ENCODE measurements around the gene TMEM273. TPM values are rescaled to one million over a fixed set of nuclear protein-coding genes. Genes with fewer than 3 reads are reported as not detected.

The TMEM273 gene
- total RNA-seq, 1 donor from 2014 or later: 8.5 TPM

- Mint-ChIP-seq H3K4me1 (peaks cover 2% of the 10 kb centered on the region), H3K27me3 (peaks cover 9% of the 10 kb centered on the region), H3K27ac (no peak overlapping the region), H3K4me3 (no peak overlapping the region), H3K9me3 (no peaks in the 10 kb centered on the region), H3K36me3 (ENCODE audit: low read depth) (no peaks in the 10 kb centered on the region)
- CTCF ChIA-PET: no interaction called here
- ATAC-seq (ENCODE audit: low read depth): no peak
- POLR2A ChIA-PET: no interaction called here
- DNase-seq: no peak
- intact Hi-C loops (cut with micrococcal nuclease): no loop called here
- TF ChIP-seq, protein P1, sequence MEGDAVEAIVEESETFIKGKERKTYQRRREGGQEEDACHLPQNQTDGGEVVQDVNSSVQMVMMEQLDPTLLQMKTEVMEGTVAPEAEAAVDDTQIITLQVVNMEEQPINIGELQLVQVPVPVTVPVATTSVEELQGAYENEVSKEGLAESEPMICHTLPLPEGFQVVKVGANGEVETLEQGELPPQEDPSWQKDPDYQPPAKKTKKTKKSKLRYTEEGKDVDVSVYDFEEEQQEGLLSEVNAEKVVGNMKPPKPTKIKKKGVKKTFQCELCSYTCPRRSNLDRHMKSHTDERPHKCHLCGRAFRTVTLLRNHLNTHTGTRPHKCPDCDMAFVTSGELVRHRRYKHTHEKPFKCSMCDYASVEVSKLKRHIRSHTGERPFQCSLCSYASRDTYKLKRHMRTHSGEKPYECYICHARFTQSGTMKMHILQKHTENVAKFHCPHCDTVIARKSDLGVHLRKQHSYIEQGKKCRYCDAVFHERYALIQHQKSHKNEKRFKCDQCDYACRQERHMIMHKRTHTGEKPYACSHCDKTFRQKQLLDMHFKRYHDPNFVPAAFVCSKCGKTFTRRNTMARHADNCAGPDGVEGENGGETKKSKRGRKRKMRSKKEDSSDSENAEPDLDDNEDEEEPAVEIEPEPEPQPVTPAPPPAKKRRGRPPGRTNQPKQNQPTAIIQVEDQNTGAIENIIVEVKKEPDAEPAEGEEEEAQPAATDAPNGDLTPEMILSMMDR (IDR thresholded peaks at IDR 0.05): no peak
Measured at GRCh38 chr10:49218480-49218879, 30.3 kb upstream of the TMEM273 start.

GRCh38 chr10:49217645-49218044, 29.5 kb upstream of the TMEM273 start:
- H3K4me1 Mint-ChIP-seq: peaks cover 5% of the 10 kb centered on the region
- peaks cover 10% of the 10 kb centered on the region for H3K27me3 Mint-ChIP-seq
- CTCF ChIA-PET: no interaction called here
- intact Hi-C loops (cut with micrococcal nuclease): no loop called here
- POLR2A ChIA-PET: no interaction called here
- ATAC-seq (ENCODE audit: low read depth): no peak
- no peak overlapping the region for H3K27ac Mint-ChIP-seq
- TF ChIP-seq, protein P1 (IDR thresholded peaks at IDR 0.05): no peak
- DNase-seq: no peak
- no peaks in the 10 kb centered on the region for H3K36me3 Mint-ChIP-seq (ENCODE audit: low read depth)
- no peaks in the 10 kb centered on the region for H3K9me3 Mint-ChIP-seq
- no peak overlapping the region for H3K4me3 Mint-ChIP-seq

GRCh38 chr10:49213211-49213610, 25.0 kb upstream of the TMEM273 start:
- no peak overlapping the region for H3K27ac Mint-ChIP-seq
- TF ChIP-seq, protein P1 (IDR thresholded peaks at IDR 0.05): no peak
- intact Hi-C loops (cut with micrococcal nuclease): no loop called here
- no peak for DNase-seq
- H3K27me3 Mint-ChIP-seq: peaks cover 8% of the 10 kb centered on the region
- H3K9me3 Mint-ChIP-seq: no peaks in the 10 kb centered on the region
- no peak overlapping the region for H3K4me3 Mint-ChIP-seq
- no peak for ATAC-seq (ENCODE audit: low read depth)
- no peaks in the 10 kb centered on the region for H3K36me3 Mint-ChIP-seq (ENCODE audit: low read depth)
- H3K4me1 Mint-ChIP-seq: peaks cover 8% of the 10 kb centered on the region
- ChIA-PET CTCF (no interaction called here), POLR2A (no interaction called here)

DNA sequence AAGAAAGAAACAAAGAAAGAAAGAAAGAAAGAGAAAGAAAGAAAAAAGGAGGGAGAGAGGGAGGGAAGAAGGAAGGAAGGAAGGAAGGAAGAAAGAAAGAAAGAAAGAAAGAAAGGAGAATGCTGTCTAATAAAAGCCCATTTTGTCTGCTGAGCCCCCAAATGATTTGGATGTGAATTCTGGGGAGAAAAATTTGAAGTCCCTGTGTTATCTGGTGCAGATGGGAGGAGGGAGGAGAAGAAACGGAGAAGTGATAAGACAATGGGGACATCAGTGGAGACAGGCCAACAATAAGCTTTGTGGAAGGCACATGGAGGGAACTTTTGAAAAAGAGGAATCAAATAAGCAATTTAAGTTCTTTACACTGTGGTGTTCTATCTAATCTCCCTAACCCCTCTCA, 24.6 kb upstream of the TMEM273 start:
- intact Hi-C loops (cut with micrococcal nuclease): no loop called here
- ATAC-seq (ENCODE audit: low read depth): no peak

GRCh38 chr10:49212076-49212475, 23.9 kb upstream of the TMEM273 start:
- peaks cover 6% of the 10 kb centered on the region for H3K27me3 Mint-ChIP-seq
- H3K27ac Mint-ChIP-seq: no peak overlapping the region
- H3K9me3 Mint-ChIP-seq: no peaks in the 10 kb centered on the region

More for the DNA sequence above, 24.6 kb upstream of the TMEM273 start:
- Mint-ChIP-seq H3K27me3 (peaks cover 8% of the 10 kb centered on the region), H3K36me3 (ENCODE audit: low read depth) (no peaks in the 10 kb centered on the region), H3K4me1 (peaks cover 11% of the 10 kb centered on the region), H3K27ac (no peak overlapping the region), H3K4me3 (no peak overlapping the region), H3K9me3 (no peaks in the 10 kb centered on the region)
- TF ChIP-seq, protein P1 (IDR thresholded peaks at IDR 0.05): no peak
- ChIA-PET POLR2A (no interaction called here), CTCF (no interaction called here)
- DNase-seq: no peak

More at GRCh38 chr10:49212076-49212475, 23.9 kb upstream of the TMEM273 start:
- no peak for ATAC-seq (ENCODE audit: low read depth)
- H3K4me3 Mint-ChIP-seq: no peak overlapping the region
- H3K4me1 Mint-ChIP-seq: peaks cover 9% of the 10 kb centered on the region
- intact Hi-C loops (cut with micrococcal nuclease): no loop called here
- ChIA-PET CTCF (no interaction called here), POLR2A (no interaction called here)
- DNase-seq: no peak
- H3K36me3 Mint-ChIP-seq (ENCODE audit: low read depth): no peaks in the 10 kb centered on the region
- TF ChIP-seq, protein P1 (IDR thresholded peaks at IDR 0.05): no peak

All from activated B cell treated with CpG ODN at 0.5 μM for 24 hours (primary cell).